ENCODE results near the gene TCAIM. TPM values are rescaled to one million over a fixed set of nuclear protein-coding genes. Genes with fewer than 3 reads are reported as not detected.

TCAIM gene
- total and polyA plus RNA-seq, 11 donors = 17.0 to 45.0 (median 31.4) TPM

DNA sequence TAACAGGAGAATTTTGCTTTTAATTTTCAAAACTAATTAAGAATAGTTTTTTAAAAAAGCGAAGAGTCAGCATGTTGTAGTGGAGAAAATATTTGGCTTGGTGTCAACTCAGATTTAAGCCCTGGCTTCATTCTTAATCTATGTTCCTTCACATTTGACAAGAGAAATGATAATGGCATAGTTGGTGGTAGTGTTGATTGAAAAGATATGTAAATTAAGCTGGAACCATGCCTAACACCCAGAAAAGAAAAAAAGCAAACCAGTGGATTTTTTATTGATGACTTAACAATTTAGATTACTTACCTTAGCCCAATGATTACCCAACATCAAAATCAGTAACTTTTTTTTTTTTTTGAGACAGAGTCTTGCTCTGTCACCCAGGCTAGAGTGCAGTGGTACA, 27.4 kb downstream of the TCAIM start:
- DNase-seq (no peak), ATAC-seq (no peak)
- intact Hi-C loops (cut with DNase I) = no loop called here
- WGBS, 4 donors = 94 to 100% (median 94%) methylated on average over 1 of the region's 1 CpG
- no peak for TF ChIP-seq POLR2A (IDR thresholded peaks at IDR 0.05)
- TF ChIP-seq, protein P1, sequence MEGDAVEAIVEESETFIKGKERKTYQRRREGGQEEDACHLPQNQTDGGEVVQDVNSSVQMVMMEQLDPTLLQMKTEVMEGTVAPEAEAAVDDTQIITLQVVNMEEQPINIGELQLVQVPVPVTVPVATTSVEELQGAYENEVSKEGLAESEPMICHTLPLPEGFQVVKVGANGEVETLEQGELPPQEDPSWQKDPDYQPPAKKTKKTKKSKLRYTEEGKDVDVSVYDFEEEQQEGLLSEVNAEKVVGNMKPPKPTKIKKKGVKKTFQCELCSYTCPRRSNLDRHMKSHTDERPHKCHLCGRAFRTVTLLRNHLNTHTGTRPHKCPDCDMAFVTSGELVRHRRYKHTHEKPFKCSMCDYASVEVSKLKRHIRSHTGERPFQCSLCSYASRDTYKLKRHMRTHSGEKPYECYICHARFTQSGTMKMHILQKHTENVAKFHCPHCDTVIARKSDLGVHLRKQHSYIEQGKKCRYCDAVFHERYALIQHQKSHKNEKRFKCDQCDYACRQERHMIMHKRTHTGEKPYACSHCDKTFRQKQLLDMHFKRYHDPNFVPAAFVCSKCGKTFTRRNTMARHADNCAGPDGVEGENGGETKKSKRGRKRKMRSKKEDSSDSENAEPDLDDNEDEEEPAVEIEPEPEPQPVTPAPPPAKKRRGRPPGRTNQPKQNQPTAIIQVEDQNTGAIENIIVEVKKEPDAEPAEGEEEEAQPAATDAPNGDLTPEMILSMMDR (IDR thresholded peaks at IDR 0.05) = no peak
- no peaks in the 10 kb centered on the region for H3K9me3 ChIP-seq
- H3K27me3 ChIP-seq = no peaks in the 10 kb centered on the region
- H3K4me3 ChIP-seq = no peak overlapping the region
- peaks cover 0 to 85% (median 36%) of the 10 kb centered on the region in 9 donors for H3K36me3 ChIP-seq
- H3K27ac ChIP-seq = no peak overlapping the region
- H3K4me1 ChIP-seq = no peaks in the 10 kb centered on the region

GRCh38 chr3:44375450-44375849, 36.9 kb downstream of the TCAIM start:
- H3K27ac ChIP-seq = no peak overlapping the region
- intact Hi-C loops (cut with DNase I) = no loop called here
- no peaks in the 10 kb centered on the region for H3K4me1 ChIP-seq
- TF ChIP-seq, protein P1 (IDR thresholded peaks at IDR 0.05) = no peak
- no peak for TF ChIP-seq POLR2A (IDR thresholded peaks at IDR 0.05)
- H3K4me3 ChIP-seq = no peak overlapping the region
- no peaks in the 10 kb centered on the region for H3K27me3 ChIP-seq
- no peak for DNase-seq
- H3K9me3 ChIP-seq = peaks cover 0 to 2% (median 0%) of the 10 kb centered on the region in 12 donors
- H3K36me3 ChIP-seq = peaks cover 0 to 35% (median 6%) of the 10 kb centered on the region in 9 donors
- whole genome bisulfite sequencing, 4 donors = 85 to 95% (median 88%) methylated on average over 1 of the region's 1 CpG
- no peak for ATAC-seq

GRCh38 chr3:44387404-44387803, 48.8 kb downstream of the TCAIM start:
- ATAC-seq (peak in 1 of 4 donors; percentile 29), DNase-seq (no peak)
- no peaks in the 10 kb centered on the region for H3K4me1 ChIP-seq
- no peak overlapping the region for H3K27ac ChIP-seq
- peaks cover 0 to 15% (median 9%) of the 10 kb centered on the region in 12 donors for H3K9me3 ChIP-seq
- TF ChIP-seq POLR2A (IDR thresholded peaks at IDR 0.05) = no peak
- TF ChIP-seq, protein P1 (IDR thresholded peaks at IDR 0.05) = no peak
- H3K4me3 ChIP-seq = no peak overlapping the region
- peaks cover 0 to 5% (median 0%) of the 10 kb centered on the region in 9 donors for H3K36me3 ChIP-seq
- 90 to 99% (median 97%) methylated on average over 7 of the region's 7 CpGs for WGBS, 4 donors
- intact Hi-C loops (cut with DNase I) = no loop called here
- H3K27me3 ChIP-seq = no peaks in the 10 kb centered on the region

DNA sequence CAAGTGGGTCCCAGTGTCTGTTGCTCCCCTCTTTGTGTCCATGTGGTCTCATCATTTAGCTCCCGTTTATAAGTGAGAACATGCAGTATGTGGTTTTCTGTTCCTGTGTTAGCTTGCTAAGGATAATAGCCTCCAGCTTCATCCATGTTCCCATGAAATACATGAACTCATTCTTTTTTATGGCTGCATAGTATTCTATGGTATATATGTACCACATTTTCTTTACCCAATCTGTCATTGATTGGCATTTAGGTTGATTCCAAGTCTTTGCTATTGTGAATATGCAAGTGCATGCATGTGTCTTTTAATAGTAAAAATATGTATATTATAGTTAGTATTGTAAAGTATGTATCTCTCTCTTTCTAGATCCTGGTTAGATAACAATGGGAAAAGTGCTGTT, 53.9 kb downstream of the TCAIM start:
- ATAC-seq (no peak), DNase-seq (no peak)
- TF ChIP-seq, protein P1 (IDR thresholded peaks at IDR 0.05) = no peak
- TF ChIP-seq POLR2A (IDR thresholded peaks at IDR 0.05) = no peak
- H3K9me3 ChIP-seq = peaks cover 0 to 2% (median 0%) of the 10 kb centered on the region in 12 donors
- no peak overlapping the region for H3K27ac ChIP-seq
- WGBS, 4 donors = 95 to 100% (median 98%) methylated on average over 1 of the region's 1 CpG
- H3K4me1 ChIP-seq = no peaks in the 10 kb centered on the region
- intact Hi-C loops (cut with DNase I) = no loop called here
- H3K4me3 ChIP-seq = no peak overlapping the region
- H3K36me3 ChIP-seq = peaks cover 0 to 42% (median 34%) of the 10 kb centered on the region in 9 donors
- H3K27me3 ChIP-seq = no peaks in the 10 kb centered on the region
